SK-MEL-5 (cell line): ENCODE measurements around the gene HOXC10. TPM values are rescaled to one million over a fixed set of nuclear protein-coding genes. Genes with fewer than 3 reads are reported as not detected.

Experiments used
- DNase-seq: peaks from one replicate; pipeline ENCODE4 v3.0.0-alpha.2; 2016; ENCODE audit warnings: low read depth, low spot score
- in situ Hi-C: cut with HindIII; loops from 2 replicates; pipeline ENCODE4 v1.10.0; 2016; ENCODE audit warnings: low sequenced_read_pairs, high pct_unique_total_duplicates, low pct_unique_long_range_greater_than_20kb
- total RNA-seq: library from RNA; depleted of rRNA; stranded (reverse); fragments of >200 nt; shearing (Covaris generic); gene quantifications from 2 replicates; pipeline ENCODE4 v1.2.3, GENCODE V29; 2014

HOXC10 gene
- total RNA-seq, 1 experiment from 2014 or later = 0.53 TPM

DNA sequence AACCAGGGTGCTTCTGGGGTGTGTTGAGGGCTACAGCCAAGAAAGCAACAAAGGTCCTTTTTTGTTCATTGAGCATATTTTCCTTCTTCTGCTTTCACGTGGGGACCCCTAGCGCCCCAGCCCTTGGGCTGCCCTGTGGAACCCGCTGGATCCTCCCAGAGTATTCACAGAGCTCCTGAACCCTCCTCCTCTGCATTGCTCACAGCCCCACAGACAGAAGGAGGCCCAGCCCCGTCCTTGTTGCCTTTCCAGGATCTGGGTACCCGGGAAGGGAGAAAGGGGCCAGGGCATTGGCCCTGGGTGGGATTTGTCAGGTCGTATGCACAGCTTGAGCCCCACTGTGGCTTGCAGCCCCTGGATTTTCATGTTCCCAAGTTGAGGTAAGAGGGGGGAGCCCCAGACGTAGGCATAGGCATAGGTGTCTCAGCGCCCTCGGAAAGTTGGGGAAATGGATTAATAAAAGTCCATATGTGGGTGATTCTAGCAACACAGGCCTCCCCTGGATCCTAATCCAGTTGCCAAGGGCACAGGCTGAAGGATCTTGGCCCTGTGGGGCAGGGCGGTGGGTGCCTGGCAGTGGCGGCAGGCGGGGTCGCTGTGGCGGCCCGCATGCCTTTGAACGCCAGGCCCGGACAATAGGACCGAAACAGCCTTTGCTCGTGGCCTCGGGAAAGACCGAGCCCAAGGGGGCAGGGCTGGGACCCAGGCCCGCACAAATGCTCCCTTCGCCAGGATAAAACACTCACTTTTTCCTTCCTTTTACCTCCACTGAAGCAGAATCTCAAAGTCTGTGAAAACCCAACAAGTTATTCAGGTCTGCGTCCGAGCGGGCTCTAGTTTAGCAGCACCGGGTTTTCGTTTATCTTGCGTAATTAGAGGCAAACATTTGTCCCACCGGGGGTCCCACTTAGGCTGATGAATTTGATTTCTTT is 3.0 kb upstream of the HOXC10 start:
- in situ Hi-C loops = no loop called here
- no peak for DNase-seq

DNA sequence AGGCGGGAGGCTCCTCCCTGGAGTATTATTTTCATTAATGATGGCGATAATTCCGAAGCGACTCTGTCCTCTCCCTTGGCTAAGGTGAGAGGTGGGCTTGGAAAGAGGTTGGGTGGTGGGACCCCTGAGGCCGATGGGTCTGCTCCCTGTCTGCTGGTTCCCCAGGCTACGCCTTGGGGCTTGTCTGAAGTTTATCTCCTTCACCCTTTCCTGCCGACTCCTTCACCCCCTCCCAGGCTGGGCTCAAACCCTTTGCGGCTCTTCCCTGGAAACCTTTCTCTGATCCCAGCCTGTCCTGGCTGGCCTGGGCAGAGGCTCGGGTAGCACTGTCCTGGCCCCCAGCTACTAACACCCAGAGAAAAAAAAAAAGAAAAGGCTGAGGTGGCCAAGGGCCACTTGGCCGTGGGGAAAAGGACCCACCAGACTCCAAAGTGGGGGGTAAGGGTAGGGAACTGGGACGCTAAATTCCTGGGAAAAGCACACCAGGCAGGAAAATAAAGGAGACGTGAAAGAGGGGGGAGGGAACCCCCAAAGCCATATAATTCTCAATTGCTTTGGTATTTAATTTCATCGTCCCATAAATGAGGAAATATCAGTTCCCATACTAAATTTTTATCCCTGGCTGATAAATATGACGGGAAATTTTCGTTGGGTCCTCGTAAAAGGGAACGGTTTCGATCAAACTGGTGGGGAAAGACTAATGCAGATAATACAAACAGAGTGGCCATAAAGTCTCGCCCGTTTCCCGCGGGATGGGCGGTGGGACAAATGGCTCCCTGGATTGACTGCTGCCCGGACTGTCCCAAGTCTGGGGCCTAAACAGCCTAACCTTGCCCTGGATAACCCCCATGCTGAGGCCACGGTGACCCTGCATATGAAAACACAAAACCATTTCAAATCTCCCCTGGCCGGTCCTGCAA is 2.0 kb upstream of the HOXC10 start:
- in situ Hi-C loops = no loop called here
- DNase-seq = no peak

DNA sequence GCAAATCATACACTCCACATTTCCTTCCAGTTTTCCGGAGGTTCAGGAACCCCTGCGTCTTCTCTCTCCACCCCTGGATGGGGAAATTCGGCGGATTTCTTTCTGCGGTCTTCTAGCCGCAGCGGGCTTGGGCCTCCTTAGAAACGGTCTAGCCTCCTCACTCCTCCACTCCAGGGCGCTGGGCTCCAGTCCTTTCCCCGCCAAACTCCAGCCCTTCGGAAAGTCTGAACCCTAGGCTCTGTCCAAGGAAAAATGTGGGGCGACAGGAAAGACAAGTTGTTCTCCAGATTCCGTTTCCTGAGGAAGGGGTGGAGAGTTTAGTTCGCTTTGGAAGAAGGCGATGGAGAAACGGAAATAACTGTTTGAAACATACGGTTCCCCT is 1.4 kb upstream of the HOXC10 start:
- in situ Hi-C loops = no loop called here
- no peak for DNase-seq

DNA sequence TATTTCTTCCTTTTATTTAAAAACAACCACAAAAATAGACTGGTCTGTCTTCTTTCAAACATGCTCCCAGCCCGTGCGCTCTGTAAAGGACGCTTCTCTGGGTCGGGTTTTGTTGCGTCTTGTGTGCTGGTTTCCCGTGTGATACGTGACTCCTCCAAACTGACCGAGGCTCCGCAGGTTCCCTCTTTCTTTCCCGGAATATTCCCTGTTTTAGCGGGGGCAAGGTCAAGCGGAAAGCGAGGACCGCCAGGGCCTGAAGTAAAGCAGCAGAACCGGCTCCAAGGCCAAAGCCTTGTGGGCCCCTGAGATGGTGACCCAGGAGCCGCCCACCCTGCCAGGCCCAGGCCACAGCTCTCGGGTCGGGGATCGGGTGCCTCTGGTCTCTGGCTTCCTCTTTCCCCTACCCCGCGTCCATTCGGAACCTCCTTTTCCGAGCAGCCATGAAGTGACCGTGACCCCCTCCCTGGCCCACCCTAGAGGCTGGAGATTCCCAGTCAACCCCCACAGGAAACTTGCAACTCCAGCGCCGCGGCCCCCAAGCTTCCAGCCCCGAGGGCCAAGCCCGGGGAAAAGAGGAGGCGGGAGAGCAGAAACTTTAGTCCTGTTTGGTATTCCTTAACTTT is 885 bp upstream of the HOXC10 start:
- no peak for DNase-seq
- in situ Hi-C loops = no loop called here

DNA sequence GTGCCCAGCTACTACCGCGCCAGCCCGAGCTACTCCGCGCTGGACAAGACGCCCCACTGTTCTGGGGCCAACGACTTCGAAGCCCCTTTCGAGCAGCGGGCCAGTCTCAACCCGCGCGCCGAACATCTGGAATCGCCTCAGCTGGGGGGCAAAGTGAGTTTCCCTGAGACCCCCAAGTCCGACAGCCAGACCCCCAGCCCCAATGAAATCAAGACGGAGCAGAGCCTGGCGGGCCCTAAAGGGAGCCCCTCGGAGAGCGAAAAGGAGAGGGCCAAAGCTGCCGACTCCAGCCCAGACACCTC is 697 bp downstream of the HOXC10 start:
- in situ Hi-C loops = no loop called here

DNA sequence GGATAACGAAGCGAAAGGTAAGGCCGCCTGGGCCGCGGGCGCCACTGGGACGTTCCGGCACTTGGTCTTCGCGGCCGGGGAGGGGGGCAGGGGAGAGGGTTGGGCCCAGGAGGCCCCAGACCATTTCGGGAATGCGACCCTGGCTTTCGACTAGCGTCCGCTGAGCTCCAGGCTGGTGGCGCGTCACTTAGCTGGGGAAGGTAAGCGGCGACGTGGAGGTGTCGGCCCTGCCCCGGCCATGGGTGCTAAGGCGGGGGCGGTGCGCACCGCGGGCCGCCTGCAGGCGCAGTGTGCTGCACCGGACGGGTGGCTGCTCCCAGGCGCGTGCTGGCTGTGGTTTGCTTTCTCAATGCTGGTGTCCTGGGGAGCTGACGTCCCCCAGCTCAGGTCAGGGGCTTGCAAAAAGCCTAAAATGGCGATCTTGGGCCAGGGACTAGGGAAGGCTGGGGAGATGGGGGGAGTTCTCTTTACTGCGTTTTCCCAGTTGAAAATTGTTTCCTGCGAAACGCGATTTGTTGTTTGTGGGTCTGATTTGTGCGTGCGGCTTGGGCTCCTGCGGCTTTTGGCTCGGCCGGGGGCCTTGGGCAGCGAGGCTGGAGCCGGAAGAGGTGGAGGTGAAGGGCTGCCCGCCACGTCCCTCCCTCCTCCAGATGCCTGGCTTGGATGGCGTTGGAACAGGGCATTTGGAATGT is 1.2 kb downstream of the HOXC10 start:
- in situ Hi-C loops = no loop called here
- DNase-seq = no peak

More for the DNA sequence above, 697 bp downstream of the HOXC10 start:
- DNase-seq = no peak

DNA sequence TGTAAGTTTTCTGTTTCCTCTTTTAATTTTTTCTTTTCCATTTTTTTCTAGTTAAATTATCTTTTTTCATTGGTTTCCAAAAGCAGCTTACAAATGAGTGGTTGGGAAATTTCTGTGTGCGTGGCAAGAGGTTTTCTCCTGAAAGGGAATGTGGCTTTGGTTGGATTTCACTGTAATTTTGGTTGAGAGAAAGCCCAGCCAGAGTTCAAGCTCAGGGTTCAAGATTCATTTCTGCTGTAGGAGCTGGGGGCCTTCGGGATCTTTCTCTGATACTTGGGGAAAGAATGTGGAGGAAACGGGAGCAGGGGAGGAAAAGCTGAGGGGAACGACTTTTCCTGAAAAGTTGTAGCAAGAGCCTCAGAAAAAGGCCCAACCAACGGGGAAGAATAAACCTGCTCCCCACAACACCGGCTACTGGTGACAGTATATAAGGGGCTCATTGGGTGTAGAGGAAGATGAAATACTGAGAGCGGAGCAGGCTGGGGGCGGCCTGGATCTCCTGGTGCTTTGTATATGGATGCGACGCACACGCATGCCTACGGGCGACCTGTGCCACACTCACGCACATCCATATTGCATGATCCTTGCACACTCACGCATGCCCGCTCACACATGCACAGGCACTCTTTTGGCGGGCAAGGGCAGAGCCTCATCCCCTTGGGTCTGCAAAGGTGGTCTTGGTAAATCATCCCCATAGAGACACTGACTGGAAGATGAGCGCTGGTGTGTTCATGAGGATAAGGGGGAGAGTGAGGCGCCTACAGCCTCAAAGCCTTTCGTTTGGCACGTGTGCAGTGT is 1.9 kb downstream of the HOXC10 start:
- in situ Hi-C loops = no loop called here
- DNase-seq = no peak

DNA sequence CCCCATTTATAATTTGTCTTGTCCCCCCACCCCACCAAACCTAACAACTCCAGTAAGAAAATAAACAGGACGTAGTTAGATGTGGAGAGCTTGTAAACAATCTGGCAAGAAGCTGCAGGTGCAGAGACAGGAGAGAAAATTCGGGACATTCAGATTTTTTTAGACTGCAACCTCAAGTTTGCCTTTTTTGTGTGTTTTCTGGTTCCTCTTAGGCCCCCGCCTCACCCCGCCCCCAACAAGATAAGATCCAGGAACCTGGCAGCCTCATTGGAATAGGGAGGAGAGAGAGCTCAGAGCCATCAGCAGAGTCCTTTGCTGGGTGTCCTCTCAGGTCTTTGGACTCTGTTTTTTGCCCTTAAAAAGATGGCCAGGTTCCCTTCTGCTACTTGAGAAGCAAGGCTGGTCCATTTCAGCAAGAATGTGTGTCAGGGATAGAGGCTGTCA is 2.9 kb downstream of the HOXC10 start:
- DNase-seq = no peak
- in situ Hi-C loops = no loop called here

DNA sequence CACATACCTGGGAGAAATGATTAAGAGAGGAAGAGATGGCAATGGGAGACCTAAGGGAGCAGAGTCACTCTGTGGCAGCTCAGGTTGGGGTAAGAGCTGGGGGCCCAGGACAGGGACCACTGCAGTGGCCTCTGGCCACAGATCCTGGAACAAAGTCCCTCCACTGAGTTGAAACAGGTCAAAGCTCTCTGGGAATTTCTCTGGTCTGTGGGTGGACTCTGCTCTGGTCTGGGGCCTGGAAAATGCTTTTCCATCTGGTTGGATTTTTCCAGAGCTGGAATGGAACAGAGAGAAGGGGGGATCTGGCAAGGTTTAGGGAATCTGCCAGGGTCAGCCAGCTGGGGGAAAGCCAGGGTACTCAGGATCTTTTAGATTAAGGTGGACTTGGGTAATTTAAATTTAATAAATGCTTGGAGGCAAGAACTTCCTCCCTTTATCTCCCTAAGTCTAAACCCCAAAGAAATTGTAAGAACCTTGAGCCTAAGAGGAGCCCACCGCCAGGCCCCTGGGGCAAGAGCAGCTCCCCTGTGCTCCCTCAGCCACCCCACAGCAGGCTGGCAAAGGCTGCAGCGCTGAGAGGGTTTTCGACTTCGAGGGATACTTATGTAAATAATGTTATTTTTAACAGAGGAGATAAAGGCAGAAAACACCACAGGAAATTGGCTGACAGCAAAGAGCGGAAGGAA is 3.7 kb downstream of the HOXC10 start:
- no peak for DNase-seq
- in situ Hi-C loops = no loop called here

DNA sequence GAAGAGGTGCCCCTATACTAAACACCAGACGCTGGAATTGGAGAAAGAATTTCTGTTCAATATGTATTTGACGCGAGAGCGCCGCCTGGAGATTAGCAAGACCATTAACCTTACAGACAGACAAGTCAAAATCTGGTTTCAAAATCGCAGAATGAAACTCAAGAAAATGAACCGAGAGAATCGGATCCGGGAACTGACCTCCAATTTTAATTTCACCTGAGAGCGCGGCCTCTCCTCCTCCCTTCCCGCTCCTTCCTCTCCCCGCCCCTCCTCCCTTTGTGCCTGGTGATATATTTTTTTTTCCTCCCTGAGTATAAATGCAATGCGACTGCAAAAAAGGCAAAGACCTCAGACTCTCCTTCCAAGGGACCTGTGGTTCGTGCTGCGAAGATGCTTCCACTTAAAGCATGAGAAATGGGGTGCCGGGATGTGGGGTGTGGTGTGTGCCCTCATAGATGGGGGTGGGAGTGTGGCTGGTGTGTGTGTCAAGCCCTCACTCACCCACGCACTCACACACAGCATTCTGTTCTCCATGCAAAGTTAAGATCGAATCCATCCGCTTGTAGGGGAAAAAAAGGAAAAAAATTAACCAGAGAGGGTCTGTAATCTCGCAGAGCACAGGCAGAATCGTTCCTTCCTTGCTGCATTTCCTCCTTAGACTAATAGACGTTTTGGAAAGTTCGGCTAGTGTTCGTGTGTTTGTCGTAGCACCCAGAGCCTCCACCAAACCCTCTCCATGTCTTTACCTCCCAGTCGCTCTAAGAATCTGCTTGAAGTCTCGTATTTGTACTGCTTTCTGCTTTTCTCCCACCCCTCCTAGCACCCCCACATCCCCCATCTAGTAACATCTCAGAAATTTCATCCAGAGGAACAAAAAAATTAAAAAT is 4.5 kb downstream of the HOXC10 start:
- in situ Hi-C loops = no loop called here

DNA sequence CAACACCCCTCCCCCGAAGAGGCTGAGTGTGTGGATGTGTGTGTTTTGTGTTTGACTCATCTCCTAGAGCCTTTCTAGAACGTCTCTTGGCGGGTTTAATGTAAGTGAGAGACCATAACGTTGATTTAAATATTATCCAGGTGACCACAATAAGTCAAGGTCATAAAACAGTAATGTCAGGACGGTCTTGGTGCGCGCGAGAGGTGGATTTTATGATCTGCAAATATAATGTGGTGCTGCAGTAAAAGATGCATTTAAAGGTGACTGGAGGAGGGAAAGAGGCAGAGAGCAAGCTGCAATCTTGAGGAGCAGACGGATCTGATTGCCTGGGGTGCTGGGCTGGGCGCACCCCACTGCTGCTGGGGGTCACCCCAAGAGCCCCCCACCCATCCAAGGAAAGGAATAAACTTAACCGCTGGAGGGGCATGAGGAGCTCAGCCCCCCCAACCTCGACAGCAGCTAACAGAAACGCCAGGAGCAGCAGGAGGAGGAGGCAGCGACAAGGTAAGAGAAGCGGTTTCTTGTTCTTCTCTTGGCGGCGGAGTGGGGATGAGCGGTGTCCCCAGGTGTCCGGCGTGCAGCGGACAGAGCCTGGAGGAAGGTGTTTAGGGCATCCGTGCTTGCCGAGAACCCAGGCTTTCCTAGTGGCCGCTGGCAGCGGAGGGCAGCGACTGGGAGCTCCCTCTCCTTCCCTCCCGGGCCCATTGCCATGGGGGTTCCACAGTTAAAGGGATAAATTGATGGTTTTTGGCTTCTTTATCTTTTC is 5.5 kb downstream of the HOXC10 start:
- in situ Hi-C loops = no loop called here

More for the DNA sequence above, 4.5 kb downstream of the HOXC10 start:
- peak; percentile 77 for DNase-seq

DNA sequence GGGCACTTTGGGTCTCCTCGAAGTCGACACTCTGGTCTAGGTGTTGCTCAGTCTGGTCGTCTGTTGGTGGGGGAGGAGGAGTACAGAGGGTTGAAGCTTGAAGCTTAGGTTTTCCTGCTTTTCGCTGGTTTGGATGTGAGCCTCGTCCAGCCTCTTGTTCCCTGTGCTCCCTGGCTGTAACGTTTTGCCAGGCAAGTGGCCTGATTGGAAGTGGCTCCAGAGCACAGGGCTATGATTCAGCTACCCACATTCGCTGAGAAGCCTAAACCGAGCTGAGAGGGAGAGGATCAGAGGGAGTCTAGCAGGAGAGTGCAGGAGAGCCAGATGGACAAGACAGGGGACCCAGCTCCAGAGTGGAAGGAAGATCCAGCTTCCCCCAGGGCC is 6.1 kb downstream of the HOXC10 start:
- DNase-seq = no peak
- in situ Hi-C loops = no loop called here

More for the DNA sequence above, 5.5 kb downstream of the HOXC10 start:
- no peak for DNase-seq

DNA sequence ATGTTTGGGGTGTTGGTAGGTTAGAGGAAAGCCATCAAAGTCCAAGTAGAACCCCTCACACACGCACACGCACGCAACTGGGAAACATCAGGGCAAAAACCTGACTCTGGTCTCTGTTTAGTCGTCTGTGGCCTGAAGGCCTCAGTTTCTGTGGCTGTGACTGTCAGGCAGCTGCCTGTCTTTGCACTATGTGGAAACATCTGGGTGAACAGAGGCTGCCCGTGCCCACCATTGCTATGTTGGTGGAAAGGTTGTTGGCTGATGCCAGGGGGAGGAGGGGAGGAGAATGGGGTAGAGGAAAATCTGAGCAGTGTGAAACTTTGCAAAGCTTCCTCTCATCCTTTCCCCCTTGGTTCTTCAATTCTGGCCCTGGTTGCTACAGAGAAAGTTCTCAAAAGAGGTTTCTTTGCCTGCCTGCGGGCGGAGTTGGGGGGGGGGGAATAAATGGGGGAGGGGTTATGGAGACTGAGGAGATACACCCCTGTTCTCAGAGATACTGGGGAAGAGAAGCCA is 7.5 kb downstream of the HOXC10 start:
- in situ Hi-C loops = no loop called here
- no peak for DNase-seq

DNA sequence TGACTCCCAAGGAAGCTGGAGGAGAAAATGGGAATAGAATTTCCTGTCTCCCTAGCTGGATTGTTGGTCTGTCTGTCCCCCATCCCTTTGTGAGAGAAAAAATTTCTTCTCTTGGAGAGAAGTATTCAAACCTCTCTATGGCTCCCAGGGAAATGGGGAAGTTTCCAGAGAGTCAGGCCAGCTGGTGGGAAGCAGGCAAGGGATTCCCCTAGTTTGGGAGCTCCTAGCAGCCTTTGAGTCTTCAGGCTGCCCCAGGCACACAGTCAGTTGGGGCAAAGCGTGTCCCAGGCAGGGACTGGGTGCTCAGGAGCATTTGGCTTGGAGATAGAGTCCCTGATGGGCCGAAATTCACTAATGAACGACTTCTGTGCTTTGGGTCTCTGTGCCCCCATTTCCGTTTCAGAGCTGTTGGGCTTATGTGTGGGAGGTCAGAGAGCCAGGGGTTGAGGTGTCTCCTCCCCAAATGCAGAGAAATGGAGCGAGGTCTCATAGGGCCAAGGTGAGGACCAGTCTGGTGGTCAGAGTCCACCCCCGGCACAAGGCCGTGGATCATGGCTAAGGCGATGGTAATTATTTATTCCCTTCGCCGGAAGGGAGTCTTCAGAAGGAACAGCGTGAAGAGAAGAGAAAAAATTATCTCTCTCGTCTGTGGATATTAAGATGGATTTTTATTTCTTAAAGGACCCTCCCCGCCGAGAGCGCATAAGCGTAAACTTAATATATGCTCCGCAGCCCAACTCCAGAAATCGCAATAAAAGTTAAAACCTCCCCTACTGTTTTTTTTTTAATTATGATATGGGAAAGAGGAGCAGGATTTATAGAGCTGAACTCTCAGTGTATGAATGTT is 8.4 kb downstream of the HOXC10 start:
- in situ Hi-C loops = no loop called here

More for the DNA sequence above, 8.4 kb downstream of the HOXC10 start:
- DNase-seq = no peak
